Endothelial cell of umbilical vein (primary cell): Measurements from ENCODE around the gene EYS.

Experiments used
- EZH2 ChIP-seq: IDR thresholded peaks from 2 replicates; pipeline ENCODE4 v1.6.1; 2012; ENCODE audit warnings: borderline replicate concordance, low read depth, mild to moderate bottlenecking, moderate library complexity, low read length, inconsistent platforms; ENCODE audit not compliant: severe bottlenecking
- GATA2 ChIP-seq: IDR thresholded peaks from 2 replicates; pipeline ENCODE4 v1.7.0; 2011; ENCODE audit warnings: low read depth, mild to moderate bottlenecking, moderate library complexity, mixed read lengths, low read length; ENCODE audit not compliant: insufficient read length, insufficient read depth
- JUN ChIP-seq: IDR thresholded peaks from 2 replicates; pipeline ENCODE4 v1.6.1; 2011; ENCODE audit warnings: borderline replicate concordance, low read depth; ENCODE audit not compliant: insufficient read length, insufficient read depth
- POLR2A ChIP-seq: IDR thresholded peaks from 2 replicates; pipeline ENCODE4 v1.6.1; 2012; ENCODE audit warnings: low read depth, mild to moderate bottlenecking, control low read depth, low read length
- POLR2AphosphoS5 ChIP-seq: IDR thresholded peaks from 2 replicates; pipeline ENCODE4 v1.6.1; 2012; ENCODE audit warnings: low read depth, mild to moderate bottlenecking, control low read depth, low read length, moderate library complexity; ENCODE audit not compliant: insufficient read depth
- TF ChIP-seq, protein P1 (sequence below), 2 donors: IDR thresholded peaks; 1 replicate in 1 of 2; 2 replicates in 1 of 2; pipeline ENCODE4 v1.5.1; 2011; ENCODE audit warnings: low read length in 2 of 2, mild to moderate bottlenecking in 2 of 2, moderate library complexity in 2 of 2, control low read depth in 1 of 2, inconsistent platforms in 1 of 2, low read depth in 1 of 2; ENCODE audit not compliant: insufficient read depth in 1 of 2; ENCODE audit errors: extremely low read depth in 1 of 2
- TF ChIP-seq, protein P2 (sequence below): IDR thresholded peaks from 2 replicates; pipeline ENCODE4 v1.6.1; 2011; ENCODE audit not compliant: insufficient read depth, insufficient read length

DNA sequence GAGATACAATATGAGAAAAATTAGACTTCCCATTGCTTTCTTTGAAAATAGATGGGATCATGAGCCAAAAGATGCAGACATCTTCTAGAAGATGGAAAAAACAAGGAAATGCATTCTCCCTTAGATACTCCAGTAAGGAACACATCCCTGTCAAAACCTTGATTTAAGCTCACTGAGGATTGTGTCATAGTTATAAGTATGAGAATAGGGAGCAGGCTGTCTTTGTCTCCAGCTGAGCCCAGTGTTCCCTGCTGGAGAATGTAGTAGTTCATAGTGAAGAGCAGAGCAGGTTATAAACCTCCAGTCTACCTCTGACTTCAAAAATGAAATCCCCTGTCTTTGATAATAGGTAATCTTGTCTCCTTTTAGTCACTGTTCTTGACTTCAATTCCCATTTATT is 1481.5 kb downstream of the EYS start:
- TF ChIP-seq POLR2A = no peak
- TF ChIP-seq, protein P1, sequence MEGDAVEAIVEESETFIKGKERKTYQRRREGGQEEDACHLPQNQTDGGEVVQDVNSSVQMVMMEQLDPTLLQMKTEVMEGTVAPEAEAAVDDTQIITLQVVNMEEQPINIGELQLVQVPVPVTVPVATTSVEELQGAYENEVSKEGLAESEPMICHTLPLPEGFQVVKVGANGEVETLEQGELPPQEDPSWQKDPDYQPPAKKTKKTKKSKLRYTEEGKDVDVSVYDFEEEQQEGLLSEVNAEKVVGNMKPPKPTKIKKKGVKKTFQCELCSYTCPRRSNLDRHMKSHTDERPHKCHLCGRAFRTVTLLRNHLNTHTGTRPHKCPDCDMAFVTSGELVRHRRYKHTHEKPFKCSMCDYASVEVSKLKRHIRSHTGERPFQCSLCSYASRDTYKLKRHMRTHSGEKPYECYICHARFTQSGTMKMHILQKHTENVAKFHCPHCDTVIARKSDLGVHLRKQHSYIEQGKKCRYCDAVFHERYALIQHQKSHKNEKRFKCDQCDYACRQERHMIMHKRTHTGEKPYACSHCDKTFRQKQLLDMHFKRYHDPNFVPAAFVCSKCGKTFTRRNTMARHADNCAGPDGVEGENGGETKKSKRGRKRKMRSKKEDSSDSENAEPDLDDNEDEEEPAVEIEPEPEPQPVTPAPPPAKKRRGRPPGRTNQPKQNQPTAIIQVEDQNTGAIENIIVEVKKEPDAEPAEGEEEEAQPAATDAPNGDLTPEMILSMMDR (IDR thresholded peaks at IDR 0.05; ENCODE audit: extremely low read depth in 1 of 2, insufficient read depth in 1 of 2, low read depth in 1 of 2, low read length in 2 of 2) = no peak
- no peak for TF ChIP-seq JUN
- TF ChIP-seq, protein P2, sequence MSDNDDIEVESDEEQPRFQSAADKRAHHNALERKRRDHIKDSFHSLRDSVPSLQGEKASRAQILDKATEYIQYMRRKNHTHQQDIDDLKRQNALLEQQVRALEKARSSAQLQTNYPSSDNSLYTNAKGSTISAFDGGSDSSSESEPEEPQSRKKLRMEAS = no peak
- TF ChIP-seq EZH2 = no peak
- TF ChIP-seq POLR2AphosphoS5 = no peak
- TF ChIP-seq GATA2 = no peak
